Measurements from ENCODE around the gene FAM47B. TPM values are rescaled to one million over a fixed set of nuclear protein-coding genes. Genes with fewer than 3 reads are reported as not detected.

The FAM47B gene
- total and polyA plus RNA-seq, 2 of the 4 experiments (the other 2 are of a cell fraction) = not detected

GRCh38 chrX:34893741-34894140, 48.9 kb upstream of the FAM47B start:
- no peaks in the 10 kb centered on the region for H3K36me3 ChIP-seq (ENCODE audit: control insufficient read depth, insufficient read depth, low read length)
- in situ Hi-C loops (cut with MboI; ENCODE audit: low sequenced_read_pairs) (no loop called here), intact Hi-C loops (cut with micrococcal nuclease) (loop anchor here (10.0 kb wide), 1 partner anchor 1971 kb away; no protein-coding TSS in a partner anchor), dilution Hi-C loops (cut with HindIII; ENCODE audit: low sequenced_read_pairs, unreplicated experiment) (no loop called here)
- no peaks in the 10 kb centered on the region for H4K20me1 ChIP-seq (ENCODE audit: insufficient read depth, low read length)
- no peak overlapping the region for H3K4ac ChIP-seq (ENCODE audit: low read depth, low read length)
- ChIA-PET CTCF (interaction anchor here (0.5 to 1.1 kb wide), 3 partner anchors 16 to 1947 kb away, joined by 3 read pairs; no protein-coding TSS in a partner anchor), POLR2A (ENCODE audit: unreplicated experiment) (no interaction called here)
- BruUV-seq (replicated peaks) = no TSS peak
- H3K9me1 ChIP-seq (ENCODE audit: insufficient read depth, low read length) = no peaks in the 10 kb centered on the region
- H3K4me2 ChIP-seq (ENCODE audit: low read depth, low read length) = no peak overlapping the region
- no peak overlapping the region for H3K4me3 ChIP-seq (ENCODE audit: insufficient read depth, low read depth, low read length)
- no peaks in the 10 kb centered on the region for H3K4me1 ChIP-seq (ENCODE audit: control insufficient read depth, insufficient read depth, low read length)
- no peaks in the 10 kb centered on the region for H3K27me3 ChIP-seq (ENCODE audit: control insufficient read depth, insufficient read depth, low read length)
- no peak overlapping the region for H2BK20ac ChIP-seq (ENCODE audit: low read depth, low read length)
- no peak overlapping the region for H4K91ac ChIP-seq (ENCODE audit: insufficient read depth, low read depth, low read length)
- peak; percentile 71; the same call in 1 of the 2 replicates for ATAC-seq (ENCODE audit: low read depth)
- H3K14ac ChIP-seq (replicated peaks; ENCODE audit: low read depth, low read length) = no peak overlapping the region
- H2AFZ ChIP-seq (replicated peaks; ENCODE audit: low read length, poor library complexity) = no peak overlapping the region
- peak overlapping the region; percentile 52; the same call in 1 of the 2 replicates for H3K18ac ChIP-seq (ENCODE audit: low read depth, low read length)
- H2BK120ac ChIP-seq (ENCODE audit: low read depth, low read length) = no peak overlapping the region
- no peak overlapping the region for H2AK5ac ChIP-seq (ENCODE audit: low read depth, low read length)
- H3K27ac ChIP-seq (ENCODE audit: insufficient read depth, low read length) = no peak overlapping the region
- no peaks in the 10 kb centered on the region for H3K9me3 ChIP-seq (ENCODE audit: control insufficient read depth, insufficient read depth, low read length)
- H4K8ac ChIP-seq (ENCODE audit: low read depth in 2 of 2, low read length in 2 of 2) = no peak overlapping the region
- no CpG with 5 or more reads among the region's 1 CpG for WGBS, 2 experiments (ENCODE audit: extremely low coverage in 2 of 2, insufficient read length in 1 of 2)
- no peak overlapping the region for H2BK5ac ChIP-seq (ENCODE audit: low read depth, low read length, poor library complexity, severe bottlenecking)
- no peak for TF ChIP-seq FOS (IDR thresholded peaks at IDR 0.05; ENCODE audit: low read depth, low read length)
- no peak for TF ChIP-seq RFX5 (IDR thresholded peaks at IDR 0.05; ENCODE audit: low read depth, low read length)
- no peak for TF ChIP-seq BHLHE40 (IDR thresholded peaks at IDR 0.05; ENCODE audit: low read depth, low read length)
- TF ChIP-seq MAZ (IDR thresholded peaks at IDR 0.05; ENCODE audit: borderline replicate concordance, low read depth, low read length) = no peak
- no peak for TF ChIP-seq CHD1 (IDR thresholded peaks at IDR 0.05; ENCODE audit: low read depth, low read length)
- TF ChIP-seq CEBPB (IDR thresholded peaks at IDR 0.05; ENCODE audit: low read depth, low read length) = no peak
- no peak for TF ChIP-seq ELK1 (IDR thresholded peaks at IDR 0.05; ENCODE audit: borderline replicate concordance, low read depth, low read length)
- TF ChIP-seq CTCF (conservative IDR thresholded peaks at IDR 0.05; ENCODE audit: low read depth, low read length) = peak; percentile 46
- peak; percentile 39; the same call in 1 of the 2 replicates for TF ChIP-seq SMC3 (IDR thresholded peaks at IDR 0.05; ENCODE audit: low read depth, low read length)
- no peak for TF ChIP-seq USF2 (IDR thresholded peaks at IDR 0.05; ENCODE audit: low read depth, low read length)
- TF ChIP-seq POLR2A (IDR thresholded peaks at IDR 0.05; ENCODE audit: low read depth, low read length) = no peak
- no peak for TF ChIP-seq MAFK (IDR thresholded peaks at IDR 0.05; ENCODE audit: low read depth, low read length)
- peak; percentile 46 for TF ChIP-seq RAD21 (IDR thresholded peaks at IDR 0.05; ENCODE audit: low read length)
- no peak for TF ChIP-seq RCOR1 (IDR thresholded peaks at IDR 0.05; ENCODE audit: insufficient replicate concordance, low read length)
- no peak for TF ChIP-seq MXI1 (IDR thresholded peaks at IDR 0.05; ENCODE audit: borderline replicate concordance, low read depth, low read length)
- no peak overlapping the region for H2AK9ac ChIP-seq (replicated peaks; ENCODE audit: low read depth, low read length, poor library complexity)
- H3K9ac ChIP-seq (ENCODE audit: low read depth, low read length) = no peak overlapping the region
- H4K5ac ChIP-seq (ENCODE audit: low read depth, low read length) = no peak overlapping the region; the same call in 1 of the 2 replicates
- no peak overlapping the region for H3K56ac ChIP-seq (ENCODE audit: extremely low read depth, insufficient read depth, low read length)
- peak; percentile 16 for DNase-seq
- no peak overlapping the region for H2BK15ac ChIP-seq (ENCODE audit: low read depth, low read length)
- H3K79me1 ChIP-seq (ENCODE audit: low read depth in 1 of 2, low read length in 2 of 2) = no peaks in the 10 kb centered on the region
- H3K23ac ChIP-seq (ENCODE audit: low read depth, low read length) = no peak overlapping the region

Data from IMR-90 (cell line).